Loucy (cell line): ENCODE data around the gene ANKRD33.

ENCODE experiments used
- H2AFZ ChIP-seq: fragments of 200-600 bp; sonication (generic); 2 replicates; pipeline ENCODE4 v1.6.0; 2016; ENCODE audit warnings: antibody characterized with exemption, mild to moderate bottlenecking, low read length, moderate library complexity
- H3F3A ChIP-seq: fragments of 200-600 bp; 2 replicates; pipeline ENCODE4 v1.6.0; 2016; ENCODE audit warnings: antibody characterized with exemption, low read depth, mild to moderate bottlenecking
- H3K27me3 ChIP-seq: fragments of 200-600 bp; sonication (generic); 2 replicates; pipeline ENCODE4 v1.6.1; 2014; ENCODE audit warnings: low read length, mild to moderate bottlenecking; ENCODE audit not compliant: insufficient read depth, poor library complexity, severe bottlenecking
- H3K36me3 ChIP-seq: fragments of 200-600 bp; sonication (generic); 2 replicates; pipeline ENCODE4 v1.6.1; 2016; ENCODE audit warnings: low read length; ENCODE audit not compliant: insufficient read depth
- H3K4me1 ChIP-seq: fragments of 200-600 bp; sonication (generic); 2 replicates; pipeline ENCODE4 v1.5.1; 2014; ENCODE audit warnings: low read length, mild to moderate bottlenecking; ENCODE audit not compliant: insufficient read depth, poor library complexity, severe bottlenecking
- H3K4me2 ChIP-seq: fragments of 200-600 bp; sonication (generic); 2 replicates; pipeline ENCODE4 v1.6.0; 2014; ENCODE audit warnings: antibody characterized with exemption, low read length, low read depth, mild to moderate bottlenecking; ENCODE audit not compliant: poor library complexity, severe bottlenecking
- H3K4me3 ChIP-seq: fragments of 200-600 bp; sonication (generic); 2 replicates; pipeline ENCODE4 v1.5.1; 2014; ENCODE audit warnings: low read length, mild to moderate bottlenecking, mixed read lengths; ENCODE audit not compliant: poor library complexity, severe bottlenecking
- H3K79me2 ChIP-seq: fragments of 200-600 bp; sonication (generic); 2 replicates; pipeline ENCODE4 v1.6.1; 2014; ENCODE audit warnings: low read length; ENCODE audit not compliant: insufficient read depth
- H3K9ac ChIP-seq: fragments of 200-600 bp; sonication (generic); 2 replicates; pipeline ENCODE4 v1.6.0; 2014; ENCODE audit warnings: mild to moderate bottlenecking, low read depth, low read length, moderate library complexity; ENCODE audit not compliant: poor library complexity, severe bottlenecking
- H3K9me2 ChIP-seq: fragments of 200-600 bp; sonication (generic); replicated peaks from 2 replicates; pipeline ENCODE4 v1.6.1; 2016; ENCODE audit warnings: low read depth, low read length, mixed read lengths
- H3K9me3 ChIP-seq: fragments of 200-600 bp; sonication (generic); 2 replicates; pipeline ENCODE4 v1.6.1; 2014; ENCODE audit warnings: mild to moderate bottlenecking, antibody characterized with exemption, low read length, low read depth; ENCODE audit not compliant: insufficient read depth
- H4K20me1 ChIP-seq: fragments of 200-600 bp; sonication (generic); 2 replicates; pipeline ENCODE4 v1.6.0; 2014; ENCODE audit warnings: antibody characterized with exemption, low read length, mild to moderate bottlenecking; ENCODE audit not compliant: insufficient read depth, poor library complexity, severe bottlenecking
- EZH2phosphoT487 ChIP-seq: fragments of 200-600 bp; IDR thresholded peaks from 2 replicates; pipeline ENCODE4 v1.6.1; 2018; ENCODE audit warnings: antibody characterized with exemption, mild to moderate bottlenecking, moderate library complexity, borderline replicate concordance
- TF ChIP-seq, protein P1 (sequence below): fragments of 200-600 bp; sonication (generic); conservative IDR thresholded peaks from 2 replicates; pipeline ENCODE4 v1.5.1; 2014; ENCODE audit warnings: mild to moderate bottlenecking, antibody characterized with exemption, low read length

ANKRD33 gene

DNA sequence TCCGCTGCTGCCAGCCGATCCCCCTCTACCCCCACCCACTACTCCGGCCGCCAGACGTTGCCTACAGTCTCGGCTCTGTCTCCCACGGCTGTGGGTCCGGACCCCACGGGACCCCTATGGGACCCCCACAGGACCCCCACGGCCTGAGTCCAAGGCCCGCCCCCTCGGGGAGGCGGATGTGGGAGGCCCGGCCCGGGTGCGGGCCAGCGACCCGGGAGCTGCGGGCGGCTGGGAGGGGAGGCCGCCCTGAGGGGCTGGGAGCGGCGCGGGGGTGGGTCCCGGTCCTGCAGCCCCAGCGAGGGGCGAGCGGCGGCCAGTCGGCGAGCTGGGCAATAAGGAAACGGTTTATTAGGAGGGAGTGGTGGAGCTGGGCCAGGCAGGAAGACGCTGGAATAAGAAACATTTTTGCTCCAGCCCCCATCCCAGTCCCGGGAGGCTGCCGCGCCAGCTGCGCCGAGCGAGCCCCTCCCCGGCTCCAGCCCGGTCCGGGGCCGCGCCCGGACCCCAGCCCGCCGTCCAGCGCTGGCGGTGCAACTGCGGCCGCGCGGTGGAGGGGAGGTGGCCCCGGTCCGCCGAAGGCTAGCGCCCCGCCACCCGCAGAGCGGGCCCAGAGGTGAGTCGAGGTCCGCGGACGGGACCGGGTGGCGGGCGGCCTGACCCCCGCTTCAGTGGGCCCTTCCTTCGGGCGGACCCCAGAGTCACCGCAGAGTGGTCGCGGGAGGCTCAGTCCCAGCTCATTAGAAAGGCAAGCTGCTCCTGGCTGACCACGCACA, 19.4 kb downstream of the ANKRD33 start, which contains the start of gene ACVRL1:
Gene ACVRL1, plus strand, starts transcription at position 422 of the 773 bp plus-strand sequence. CDS start 4,971 bp downstream, outside the sequence.
- Histone ChIP-seq H2AFZ (no peak within 1 kb of the TSS), H3K9ac (no peak within 1 kb of the TSS)

DNA sequence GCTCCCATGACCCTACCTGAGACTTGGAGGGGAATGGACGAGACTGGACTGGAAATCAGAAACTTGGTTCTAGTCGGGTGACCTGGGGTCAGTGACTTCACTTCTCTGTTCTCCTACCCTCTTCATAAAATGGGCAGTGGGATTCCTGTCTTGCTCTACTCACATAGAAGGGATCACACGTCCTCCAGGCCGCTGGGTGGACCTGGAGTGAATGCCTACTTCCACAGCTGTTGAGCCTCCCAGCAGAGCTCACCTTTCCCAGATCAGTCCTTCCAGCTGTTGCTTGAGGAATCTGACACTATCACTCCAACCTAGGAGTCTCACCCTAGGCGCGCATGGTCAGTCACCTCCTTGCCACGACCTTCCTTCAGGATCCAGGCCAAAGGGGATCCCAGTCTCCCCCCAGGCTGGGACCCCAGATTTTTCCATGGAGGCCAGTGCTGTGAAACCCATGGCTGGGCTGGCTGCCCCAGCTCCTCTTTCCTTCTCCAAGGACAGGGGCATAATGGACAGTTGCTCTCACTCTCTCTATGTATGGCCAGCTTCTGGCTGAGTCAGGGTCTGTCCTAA, 20.0 kb downstream of the ANKRD33 start:
- no peaks in the 10 kb centered on the region for H4K20me1 ChIP-seq
- no peak overlapping the region for H2AFZ ChIP-seq
- no peaks in the 10 kb centered on the region for H3K36me3 ChIP-seq
- no peaks in the 10 kb centered on the region for H3K27me3 ChIP-seq
- no peaks in the 10 kb centered on the region for H3K9me2 ChIP-seq
- no peak overlapping the region for H3K9ac ChIP-seq
- no peaks in the 10 kb centered on the region for H3K9me3 ChIP-seq
- H3F3A ChIP-seq: no peaks in the 10 kb centered on the region
- H3K4me2 ChIP-seq: no peak overlapping the region
- peaks cover 41% of the 10 kb centered on the region for H3K4me1 ChIP-seq
- no peak overlapping the region for H3K4me3 ChIP-seq
- TF ChIP-seq, protein P1, sequence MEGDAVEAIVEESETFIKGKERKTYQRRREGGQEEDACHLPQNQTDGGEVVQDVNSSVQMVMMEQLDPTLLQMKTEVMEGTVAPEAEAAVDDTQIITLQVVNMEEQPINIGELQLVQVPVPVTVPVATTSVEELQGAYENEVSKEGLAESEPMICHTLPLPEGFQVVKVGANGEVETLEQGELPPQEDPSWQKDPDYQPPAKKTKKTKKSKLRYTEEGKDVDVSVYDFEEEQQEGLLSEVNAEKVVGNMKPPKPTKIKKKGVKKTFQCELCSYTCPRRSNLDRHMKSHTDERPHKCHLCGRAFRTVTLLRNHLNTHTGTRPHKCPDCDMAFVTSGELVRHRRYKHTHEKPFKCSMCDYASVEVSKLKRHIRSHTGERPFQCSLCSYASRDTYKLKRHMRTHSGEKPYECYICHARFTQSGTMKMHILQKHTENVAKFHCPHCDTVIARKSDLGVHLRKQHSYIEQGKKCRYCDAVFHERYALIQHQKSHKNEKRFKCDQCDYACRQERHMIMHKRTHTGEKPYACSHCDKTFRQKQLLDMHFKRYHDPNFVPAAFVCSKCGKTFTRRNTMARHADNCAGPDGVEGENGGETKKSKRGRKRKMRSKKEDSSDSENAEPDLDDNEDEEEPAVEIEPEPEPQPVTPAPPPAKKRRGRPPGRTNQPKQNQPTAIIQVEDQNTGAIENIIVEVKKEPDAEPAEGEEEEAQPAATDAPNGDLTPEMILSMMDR: no peak
- TF ChIP-seq EZH2phosphoT487: no peak
- H3K79me2 ChIP-seq: no peaks in the 10 kb centered on the region

More for the DNA sequence above, 19.4 kb downstream of the ANKRD33 start, which contains the start of gene ACVRL1:
- no peaks in the 10 kb centered on the region for H3K9me3 ChIP-seq
- no peaks in the 10 kb centered on the region for H4K20me1 ChIP-seq
- no peaks in the 10 kb centered on the region for H3K9me2 ChIP-seq
- H3K36me3 ChIP-seq: no peaks in the 10 kb centered on the region
- H3K4me1 ChIP-seq: peaks cover 34% of the 10 kb centered on the region
- H3K79me2 ChIP-seq: no peaks in the 10 kb centered on the region
- TF ChIP-seq, protein P1: no peak
- no peak for TF ChIP-seq EZH2phosphoT487
- H3K27me3 ChIP-seq: no peaks in the 10 kb centered on the region
- H3K4me3 ChIP-seq: no peak within 1 kb of the TSS
- no peak within 1 kb of the TSS for H3K4me2 ChIP-seq
- no peaks in the 10 kb centered on the region for H3F3A ChIP-seq

DNA sequence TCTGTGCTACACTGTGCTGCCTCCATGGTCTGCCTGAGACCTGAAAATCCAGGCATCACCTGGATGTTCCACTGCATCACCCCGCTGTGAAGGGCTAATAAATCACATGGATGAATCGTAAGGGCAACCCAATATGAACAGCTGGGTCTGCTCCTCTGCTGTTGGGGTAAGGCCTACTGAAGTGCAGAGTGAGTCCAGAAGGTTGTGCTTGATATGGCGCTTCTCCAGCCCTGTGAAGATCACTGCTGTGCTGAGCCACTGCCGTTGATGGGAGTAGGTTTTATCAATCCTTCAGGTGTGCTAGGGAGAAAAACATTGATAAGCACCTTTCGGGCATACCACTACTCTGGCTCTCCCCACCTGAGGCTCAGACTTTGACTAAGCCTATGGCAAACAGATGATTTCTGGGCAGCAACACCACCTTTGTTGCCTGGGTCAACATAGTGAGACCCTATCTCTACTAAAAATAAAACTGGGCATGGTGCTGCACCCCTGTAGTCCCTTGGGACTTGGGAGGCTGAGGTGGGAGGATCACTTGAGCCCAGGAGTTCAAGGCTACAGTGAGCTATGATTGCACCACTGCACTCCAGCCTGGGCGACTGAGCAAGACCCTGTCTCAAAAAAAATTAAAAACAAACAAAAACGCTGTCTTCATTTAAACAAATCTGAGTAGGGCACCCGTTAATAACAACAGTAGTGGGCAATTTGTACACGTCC, 21.1 kb downstream of the ANKRD33 start:
- no peaks in the 10 kb centered on the region for H3K79me2 ChIP-seq
- H3K4me2 ChIP-seq: no peak overlapping the region
- no peaks in the 10 kb centered on the region for H3K9me2 ChIP-seq
- no peak overlapping the region for H3K4me3 ChIP-seq
- H4K20me1 ChIP-seq: no peaks in the 10 kb centered on the region
- no peak overlapping the region for H2AFZ ChIP-seq
- H3K27me3 ChIP-seq: no peaks in the 10 kb centered on the region
- H3K9me3 ChIP-seq: no peaks in the 10 kb centered on the region
- TF ChIP-seq EZH2phosphoT487: no peak
- TF ChIP-seq, protein P1: no peak
- no peak overlapping the region for H3K9ac ChIP-seq
- no peaks in the 10 kb centered on the region for H3F3A ChIP-seq
- peaks cover 41% of the 10 kb centered on the region for H3K4me1 ChIP-seq
- no peaks in the 10 kb centered on the region for H3K36me3 ChIP-seq
